CD14-positive monocyte (primary cell): Measurements from ENCODE around the gene ACSL1. TPM values are rescaled to one million over a fixed set of nuclear protein-coding genes. Genes with fewer than 3 reads are reported as not detected.

Experiments
- DNase-seq, 3 donors: peaks; one replicate each; pipeline ENCODE4 v3.0.0-alpha.2; 2011 to 2022
- H2AFZ ChIP-seq: 2 replicates; pipeline ENCODE4 v1.6.0; 2012; ENCODE audit warnings: mild to moderate bottlenecking, low read depth, low read length, inconsistent platforms; ENCODE audit not compliant: insufficient read depth, poor library complexity, severe bottlenecking
- H3K27ac ChIP-seq, 2 donors: 1 replicate in 1 of 2; 2 replicates in 1 of 2; pipeline ENCODE4 v1.5.1; 2012 to 2013; ENCODE audit warnings: low read length in 2 of 2, control low read depth in 1 of 2, inconsistent platforms in 1 of 2, low read depth in 1 of 2, mild to moderate bottlenecking in 1 of 2
- H3K27me3 ChIP-seq, 2 donors: one replicate each; pipeline versions ENCODE4 v1.6.0 to v1.6.1; 2011 to 2013; ENCODE audit warnings: low read length in 2 of 2; ENCODE audit not compliant: control insufficient read depth in 2 of 2, insufficient read depth in 2 of 2
- H3K36me3 ChIP-seq, 2 donors: replicated peaks in 1 of 2; 1 replicate in 1 of 2; 2 replicates in 1 of 2; pipeline versions ENCODE4 v1.5.1 to v1.6.1; 2012 to 2013; ENCODE audit warnings: low read length in 2 of 2, control low read depth in 1 of 2, inconsistent platforms in 1 of 2, mild to moderate bottlenecking in 1 of 2; ENCODE audit not compliant: insufficient read depth in 2 of 2, control insufficient read depth in 1 of 2
- H3K4me1 ChIP-seq, 2 donors: 1 replicate in 1 of 2; 2 replicates in 1 of 2; pipeline versions ENCODE4 v1.5.1 to v1.6.1; 2012 to 2013; ENCODE audit warnings: low read length in 2 of 2, control low read depth in 1 of 2, inconsistent platforms in 1 of 2, mild to moderate bottlenecking in 1 of 2, moderate library complexity in 1 of 2; ENCODE audit not compliant: insufficient read depth in 2 of 2, control insufficient read depth in 1 of 2
- H3K4me2 ChIP-seq: replicated peaks from 2 replicates; pipeline ENCODE3; 2012; ENCODE audit warnings: low read length, moderate library complexity, mild to moderate bottlenecking; ENCODE audit not compliant: poor library complexity, severe bottlenecking; ENCODE audit errors: extremely low read depth
- H3K4me3 ChIP-seq, 3 experiments: fragments of 200-600 bp in 1 of 3; sonication (generic) in 1 of 3; replicated peaks in 1 of 3; 1 replicate in 2 of 3; 2 replicates in 1 of 3; pipeline ENCODE4 v1.5.1; 2011 to 2013; ENCODE audit warnings: low read length in 3 of 3, mild to moderate bottlenecking in 3 of 3, control low read depth in 2 of 3, low read depth in 2 of 3, inconsistent platforms in 1 of 3, moderate library complexity in 1 of 3
- H3K79me2 ChIP-seq: 2 replicates; pipeline ENCODE4 v1.6.0; 2012; ENCODE audit warnings: mild to moderate bottlenecking, control low read depth, inconsistent platforms, low read length, moderate library complexity; ENCODE audit not compliant: insufficient read depth
- H3K9ac ChIP-seq: 2 replicates; pipeline ENCODE4 v1.6.0; 2017; ENCODE audit warnings: low read length, mild to moderate bottlenecking; ENCODE audit not compliant: insufficient read depth, poor library complexity, severe bottlenecking
- H3K9me3 ChIP-seq, 2 donors: replicated peaks in 1 of 2; 1 replicate in 1 of 2; 2 replicates in 1 of 2; pipeline versions ENCODE4 v1.5.1 to v1.6.1; 2012 to 2013; ENCODE audit warnings: low read length in 2 of 2, control low read depth in 1 of 2; ENCODE audit not compliant: control insufficient read depth in 1 of 2, insufficient read depth in 1 of 2
- H4K20me1 ChIP-seq: 2 replicates; pipeline ENCODE4 v1.6.0; 2012; ENCODE audit warnings: mild to moderate bottlenecking, low read length, control low read depth, moderate library complexity; ENCODE audit not compliant: insufficient read depth
- H3K27ac Mint-ChIP-seq, 7 donors: one replicate each; pipeline ENCODE4 v1.8.0; 2020; ENCODE audit warnings: mild to moderate bottlenecking in 7 of 7, mixed read lengths in 7 of 7, moderate library complexity in 6 of 7, inconsistent platforms in 2 of 7
- H3K27me3 Mint-ChIP-seq, 3 donors: one replicate each; pipeline ENCODE4 v1.8.0; 2021 to 2022; ENCODE audit warnings: low read depth in 3 of 3, mild to moderate bottlenecking in 3 of 3, mixed read lengths in 3 of 3, moderate library complexity in 3 of 3, inconsistent platforms in 1 of 3
- H3K36me3 Mint-ChIP-seq, 2 donors: one replicate each; pipeline ENCODE4 v1.8.0; 2020; ENCODE audit warnings: mixed read lengths in 2 of 2, inconsistent platforms in 1 of 2, mild to moderate bottlenecking in 1 of 2
- H3K4me1 Mint-ChIP-seq: one replicate; pipeline ENCODE4 v1.8.0; 2020; ENCODE audit warnings: mild to moderate bottlenecking, mixed read lengths
- H3K4me3 Mint-ChIP-seq, 2 donors: one replicate each; pipeline ENCODE4 v1.8.0; 2020; ENCODE audit warnings: mild to moderate bottlenecking in 2 of 2, mixed read lengths in 2 of 2, moderate library complexity in 1 of 2
- H3K9me3 Mint-ChIP-seq, 7 donors: one replicate each; pipeline ENCODE4 v1.8.0; 2020 to 2022; ENCODE audit warnings: mixed read lengths in 7 of 7, mild to moderate bottlenecking in 6 of 7, moderate library complexity in 6 of 7, inconsistent platforms in 2 of 7
- WGBS: methylation state at CpG from one replicate; pipeline ENCODE4 v1.1.5; 2013; ENCODE audit warnings: missing lambda C conversion rate; ENCODE audit not compliant: insufficient coverage; 5-methylcytosine and 5-hydroxymethylcytosine counted together
- intact Hi-C, 2 donors: fragments of 100-400 bp; cut with micrococcal nuclease; formaldehyde crosslinking; loops; one replicate each; pipeline versions ENCODE4 v1.15.0 to v1.15.1; 2023
- polyA plus RNA-seq, 3 donors: library from polyadenylated mRNA; depleted of rRNA in 1 of 3; unstranded in 2 of 3; stranded (reverse) in 1 of 3; fragments of 300-500 nt in 2 of 3; fragments of >200 nt in 1 of 3; fragmentation: Illumina TruSeq in 2 of 3; gene quantifications; 1 replicate in 2 of 3; 2 replicates in 1 of 3; pipeline ENCODE4 v1.2.3, GENCODE V29; 2012 to 2021
- TF ChIP-seq, protein P1 (sequence below): fragments of 200-600 bp; IDR thresholded peaks from one replicate; pipeline ENCODE4 v1.8.0; 2022; ENCODE audit warnings: antibody characterized with exemption, mild to moderate bottlenecking

The ACSL1 gene
- polyA plus RNA-seq, 3 donors = 72.4 to 115 (median 115) TPM

DNA sequence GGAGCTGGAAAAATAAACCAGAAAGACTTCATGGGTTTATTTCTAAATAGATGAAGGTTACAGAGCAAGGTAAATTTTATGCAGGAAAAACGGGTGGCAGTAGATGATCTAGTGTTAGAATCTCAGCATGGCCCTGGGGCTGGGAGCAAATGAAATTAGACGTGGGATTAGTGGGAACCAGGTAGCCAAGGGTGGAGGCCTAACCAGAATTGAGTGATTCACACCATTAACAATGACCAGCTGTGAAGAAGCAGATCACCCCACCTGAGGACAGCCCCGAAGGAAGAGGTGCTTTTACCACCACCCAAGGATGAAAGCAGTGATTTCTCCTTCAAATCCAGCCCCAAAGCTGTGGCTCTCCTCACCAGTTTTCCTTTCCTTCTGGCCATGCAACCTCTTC lies 20.8 kb upstream of the ACSL1 start:
- Histone ChIP-seq H3K4me2 (no peak overlapping the region), H3K27me3 (no peaks in the 10 kb centered on the region), H3K9me3 (no peaks in the 10 kb centered on the region), H3K4me3 (no peak overlapping the region), H4K20me1 (no peaks in the 10 kb centered on the region), H3K4me1 (peaks cover 35 to 41% of the 10 kb centered on the region in 2 donors), H3K36me3 (no peaks in the 10 kb centered on the region), H2AFZ (no peak overlapping the region), H3K9ac (no peak overlapping the region), H3K79me2 (no peaks in the 10 kb centered on the region), H3K27ac (no peak overlapping the region)
- H3K27ac Mint-ChIP-seq = peak overlapping the region in 4 of 7 donors; percentile 3 to 86 (median 60)
- peaks cover 0 to 3% (median 2%) of the 10 kb centered on the region in 3 donors for H3K27me3 Mint-ChIP-seq
- peaks cover 0 to 3% (median 0%) of the 10 kb centered on the region in 7 donors for H3K9me3 Mint-ChIP-seq
- H3K4me3 Mint-ChIP-seq = no peak overlapping the region
- peaks cover 14% of the 10 kb centered on the region for H3K4me1 Mint-ChIP-seq
- TF ChIP-seq, protein P1, sequence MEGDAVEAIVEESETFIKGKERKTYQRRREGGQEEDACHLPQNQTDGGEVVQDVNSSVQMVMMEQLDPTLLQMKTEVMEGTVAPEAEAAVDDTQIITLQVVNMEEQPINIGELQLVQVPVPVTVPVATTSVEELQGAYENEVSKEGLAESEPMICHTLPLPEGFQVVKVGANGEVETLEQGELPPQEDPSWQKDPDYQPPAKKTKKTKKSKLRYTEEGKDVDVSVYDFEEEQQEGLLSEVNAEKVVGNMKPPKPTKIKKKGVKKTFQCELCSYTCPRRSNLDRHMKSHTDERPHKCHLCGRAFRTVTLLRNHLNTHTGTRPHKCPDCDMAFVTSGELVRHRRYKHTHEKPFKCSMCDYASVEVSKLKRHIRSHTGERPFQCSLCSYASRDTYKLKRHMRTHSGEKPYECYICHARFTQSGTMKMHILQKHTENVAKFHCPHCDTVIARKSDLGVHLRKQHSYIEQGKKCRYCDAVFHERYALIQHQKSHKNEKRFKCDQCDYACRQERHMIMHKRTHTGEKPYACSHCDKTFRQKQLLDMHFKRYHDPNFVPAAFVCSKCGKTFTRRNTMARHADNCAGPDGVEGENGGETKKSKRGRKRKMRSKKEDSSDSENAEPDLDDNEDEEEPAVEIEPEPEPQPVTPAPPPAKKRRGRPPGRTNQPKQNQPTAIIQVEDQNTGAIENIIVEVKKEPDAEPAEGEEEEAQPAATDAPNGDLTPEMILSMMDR = no peak
- DNase-seq = no peak
- 84% methylated on average over 3 of the region's 3 CpGs for WGBS
- peaks cover 0 to 10% of the 10 kb centered on the region in 2 donors for H3K36me3 Mint-ChIP-seq
- intact Hi-C loops = no loop called here

DNA sequence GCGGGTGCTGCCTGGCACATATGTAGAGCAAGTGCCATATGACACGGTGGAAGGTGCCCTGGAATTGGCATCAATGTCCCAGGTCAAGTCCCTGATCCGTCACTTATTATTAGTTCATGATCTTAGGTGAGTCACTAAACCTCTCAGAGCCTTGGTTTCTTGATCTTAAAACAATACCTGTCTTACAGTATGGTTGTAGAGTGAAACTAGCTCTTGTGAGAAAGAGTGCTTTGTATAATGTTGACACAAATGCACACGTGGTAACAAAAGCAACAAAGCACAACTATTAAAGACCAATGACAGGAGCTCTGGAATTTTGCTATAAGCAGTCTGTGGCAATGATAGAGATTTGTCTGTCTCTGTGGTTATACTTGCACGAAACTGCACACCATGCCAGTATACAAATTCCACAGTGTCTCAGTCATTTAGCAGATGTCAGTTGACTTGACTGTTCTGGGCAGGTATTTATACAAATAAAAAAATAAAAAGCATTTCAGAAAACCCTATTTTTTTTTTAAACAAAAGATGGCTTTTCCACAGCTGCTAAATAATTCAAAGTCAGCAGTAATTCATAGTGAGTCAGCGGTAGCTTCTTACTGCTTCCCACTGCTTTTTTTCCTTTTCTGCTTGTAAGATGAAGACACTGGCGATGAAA lies 19.7 kb upstream of the ACSL1 start:
- H3K4me3 Mint-ChIP-seq = no peak overlapping the region
- H3K27me3 Mint-ChIP-seq = peaks cover 0 to 3% (median 2%) of the 10 kb centered on the region in 3 donors
- Histone ChIP-seq H3K27me3 (no peaks in the 10 kb centered on the region), H3K4me2 (no peak overlapping the region), H3K9me3 (no peaks in the 10 kb centered on the region), H3K27ac (no peak overlapping the region), H3K79me2 (no peaks in the 10 kb centered on the region), H3K4me3 (no peak overlapping the region), H4K20me1 (no peaks in the 10 kb centered on the region), H2AFZ (no peak overlapping the region), H3K36me3 (no peaks in the 10 kb centered on the region), H3K9ac (no peak overlapping the region), H3K4me1 (peaks cover 24 to 31% of the 10 kb centered on the region in 2 donors)
- H3K9me3 Mint-ChIP-seq = peaks cover 0 to 3% (median 0%) of the 10 kb centered on the region in 7 donors
- WGBS = 100% methylated on average over 2 of the region's 7 CpGs
- peaks cover 0 to 10% of the 10 kb centered on the region in 2 donors for H3K36me3 Mint-ChIP-seq
- TF ChIP-seq, protein P1 = no peak
- H3K27ac Mint-ChIP-seq = peak overlapping the region in 4 of 7 donors; percentile 13 to 62 (median 36)
- H3K4me1 Mint-ChIP-seq = peaks cover 14% of the 10 kb centered on the region
- intact Hi-C loops = no loop called here
- DNase-seq = no peak
